Cerebellar nuclear complex (tissue), 1 donor: ENCODE measurements around the gene MACROD2.

Experiments used
- DNase-seq, 2 experiments: peaks; one replicate each; lab custom pipeline; 2025; lab: John Stamatoyannopoulos, UW

MACROD2 gene

GRCh38 chr20:15058841-15059240, 1063.5 kb downstream of the MACROD2 start:
- no peak for DNase-seq

- no peak for DNase-seq
Measured at GRCh38 chr20:15059438-15059837, 1064.1 kb downstream of the MACROD2 start.

DNA sequence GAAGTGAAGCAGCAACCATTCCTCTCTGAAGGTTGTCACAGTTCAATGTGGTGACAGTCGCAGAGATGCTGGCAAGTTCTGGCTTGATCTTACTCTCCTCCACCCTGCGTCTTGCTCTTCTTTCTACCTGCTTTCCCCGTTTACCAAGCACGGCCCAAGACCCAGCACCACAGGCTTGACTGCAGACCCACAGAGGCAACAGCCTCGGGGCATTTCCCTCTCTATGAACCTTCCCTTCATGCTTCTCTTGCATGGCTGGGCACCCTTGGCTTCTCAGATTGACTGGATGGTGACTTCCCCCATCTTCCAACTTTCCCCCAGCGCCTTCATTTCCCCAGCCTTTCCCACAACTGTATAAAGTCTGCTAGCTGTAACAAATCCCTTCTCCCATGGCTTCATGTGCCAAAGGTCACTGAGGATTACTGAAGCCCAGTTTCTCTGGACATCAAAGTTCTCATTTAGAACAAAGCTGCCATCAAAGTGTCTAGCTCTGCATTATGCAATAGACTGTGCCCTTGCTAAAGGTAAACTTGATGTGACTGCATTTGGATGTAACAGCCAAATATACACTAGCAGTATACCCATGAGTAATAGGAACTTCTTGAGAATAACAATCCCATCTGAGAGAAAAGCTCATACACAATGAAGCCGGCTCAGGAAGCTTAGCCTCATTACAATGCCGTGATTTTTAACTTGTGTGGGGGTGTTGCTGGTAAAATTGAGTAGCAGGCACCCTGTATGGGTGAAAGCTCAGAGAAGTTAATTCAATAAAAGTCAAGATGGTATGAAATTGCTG, 1065.1 kb downstream of the MACROD2 start:
- no peak for DNase-seq

- DNase-seq = no peak
Measured at GRCh38 chr20:15061061-15061430, 1065.7 kb downstream of the MACROD2 start.

- no peak for DNase-seq
Measured at GRCh38 chr20:15061955-15062354, 1066.6 kb downstream of the MACROD2 start.

GRCh38 chr20:15063081-15063480, 1067.8 kb downstream of the MACROD2 start:
- DNase-seq = no peak

- no peak for DNase-seq
Measured at GRCh38 chr20:15064741-15065140, 1069.4 kb downstream of the MACROD2 start.

DNA sequence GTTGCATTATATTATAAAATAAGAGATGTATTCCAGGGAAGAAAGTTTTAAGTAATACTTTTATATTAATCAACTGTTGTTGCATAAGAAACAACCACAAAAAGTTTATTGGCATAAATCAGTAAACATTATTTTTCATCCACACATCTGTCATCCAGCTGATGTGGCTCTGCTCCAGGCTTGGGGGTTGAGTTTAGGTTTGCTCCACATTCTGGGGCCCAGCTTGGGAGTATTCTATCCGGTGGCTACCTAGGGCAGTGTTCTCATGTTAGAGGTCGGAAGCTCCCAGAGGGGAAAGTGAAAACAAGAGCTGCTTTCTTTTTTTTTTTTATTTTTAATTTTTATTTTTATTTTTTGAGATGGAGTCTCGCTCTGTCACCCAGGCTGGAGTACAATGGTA, 1070.5 kb downstream of the MACROD2 start:
- DNase-seq = no peak

DNA sequence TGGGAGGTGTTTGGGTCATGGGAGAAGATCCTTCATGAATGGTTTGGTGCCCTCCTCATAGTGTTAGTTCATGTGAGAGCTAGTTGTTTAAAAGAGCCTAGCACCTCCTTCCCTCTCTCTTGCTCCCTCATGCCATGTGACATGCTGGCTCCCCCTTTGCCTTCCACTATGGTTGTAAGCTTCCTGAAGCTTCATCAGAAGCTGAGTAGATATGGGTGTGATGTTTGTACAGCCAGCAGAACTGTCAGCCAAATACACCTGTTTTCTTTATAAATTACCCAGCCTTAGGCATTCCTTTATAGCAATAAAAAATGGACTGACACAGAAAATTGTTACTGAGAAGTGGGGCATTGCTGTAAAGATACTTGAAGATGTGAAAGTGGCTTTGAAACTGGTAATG, 1073.2 kb downstream of the MACROD2 start:
- DNase-seq = no peak

DNA sequence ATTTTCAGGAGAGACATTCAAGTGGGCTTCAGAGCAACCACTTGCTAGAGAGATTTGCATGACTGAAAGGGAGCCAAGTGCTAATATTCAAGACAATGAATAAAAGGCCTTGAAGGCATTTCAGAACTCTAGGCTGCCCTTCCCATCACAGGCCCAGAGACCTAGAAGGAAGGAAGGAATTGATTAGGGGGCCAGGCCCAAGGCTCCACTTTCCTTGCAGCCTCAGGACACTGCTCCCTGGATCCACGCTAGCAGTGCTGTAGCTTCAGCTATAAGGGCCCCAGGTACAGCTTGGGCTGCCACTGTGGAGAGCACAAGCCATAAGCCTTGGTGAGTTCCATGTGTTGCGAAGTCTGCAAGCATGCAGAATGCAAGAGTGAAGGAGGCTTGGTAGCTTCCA, 1074.0 kb downstream of the MACROD2 start:
- no peak for DNase-seq

DNA sequence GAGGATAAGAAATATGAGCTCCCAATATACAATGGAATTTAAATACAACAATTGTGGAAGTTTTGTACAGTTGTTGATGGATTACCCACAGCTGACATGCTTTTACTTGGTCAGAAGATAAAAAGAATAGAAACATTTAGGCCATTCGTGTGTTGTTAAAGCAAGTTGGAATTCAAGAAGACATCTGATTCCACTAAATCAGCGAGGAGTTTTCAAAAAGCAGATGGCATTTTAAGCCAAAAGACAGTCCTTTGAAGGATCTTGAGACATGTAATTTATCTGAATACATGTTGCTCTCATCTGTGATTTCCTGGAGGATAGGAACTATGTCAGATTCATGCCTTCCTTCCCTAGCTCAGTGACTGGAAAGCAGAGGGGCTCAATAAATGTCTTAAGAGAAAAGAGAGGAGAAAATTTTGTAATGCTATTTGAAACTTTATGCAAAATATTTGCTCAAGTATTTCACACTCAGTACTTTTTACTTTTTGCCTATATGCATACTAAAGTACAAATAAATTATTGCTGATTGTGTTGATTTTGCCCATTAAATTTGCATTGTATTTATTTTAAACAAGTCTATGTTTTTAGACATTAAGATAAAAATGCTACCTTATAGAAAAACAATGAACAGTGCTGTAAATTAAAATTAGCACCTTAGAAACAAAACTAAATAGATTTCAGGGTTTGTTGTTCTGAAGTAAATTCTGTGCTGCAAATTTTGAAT, 1075.9 kb downstream of the MACROD2 start:
- no peak for DNase-seq

DNA sequence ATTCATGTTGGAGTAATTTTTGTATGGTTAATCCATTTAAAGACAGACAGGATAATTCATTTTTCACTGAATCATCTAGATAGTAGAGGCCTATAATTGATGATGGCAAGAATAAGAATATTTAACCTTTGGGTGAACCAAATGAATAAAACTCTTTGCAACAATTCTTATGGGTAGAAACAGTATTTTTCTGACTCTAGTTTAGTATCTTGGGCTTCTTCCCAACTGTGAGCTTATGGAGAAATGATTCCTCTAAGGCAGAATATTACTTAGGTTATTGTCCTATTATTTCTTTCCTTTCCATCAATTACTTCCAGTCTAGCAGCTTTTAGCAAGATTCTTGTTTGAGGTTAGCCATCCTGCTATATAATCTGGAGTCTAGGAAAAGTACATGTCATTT, 1077.0 kb downstream of the MACROD2 start:
- no peak for DNase-seq

- no peak for DNase-seq
Measured at GRCh38 chr20:15075586-15075985, 1080.3 kb downstream of the MACROD2 start.

- no peak for DNase-seq
Measured at GRCh38 chr20:15076785-15077184, 1081.5 kb downstream of the MACROD2 start.

DNA sequence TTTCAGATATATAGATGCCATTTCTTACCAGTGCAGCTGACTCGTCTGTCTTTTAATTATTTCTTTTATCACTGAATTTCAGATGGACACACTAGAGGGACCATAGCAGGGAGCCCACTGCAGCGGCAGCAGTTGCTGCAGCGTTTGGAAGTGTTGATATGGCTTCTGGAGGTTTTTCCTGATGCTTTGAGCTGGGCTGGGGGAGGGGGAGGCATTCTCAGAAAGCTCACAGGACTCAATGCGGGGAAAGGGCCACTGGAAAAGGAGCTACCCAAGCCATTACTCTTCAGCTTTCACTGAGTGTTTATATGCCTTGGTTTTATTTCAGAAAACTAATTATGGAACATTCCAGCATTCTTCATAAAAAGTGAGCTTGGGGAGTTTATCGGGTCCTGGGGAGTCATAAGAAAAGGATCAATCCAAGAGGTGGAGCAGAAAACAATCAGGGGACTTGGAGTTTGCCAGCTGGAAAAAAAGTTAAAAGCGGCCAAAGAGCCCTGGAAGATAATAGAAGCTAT, 1082.5 kb downstream of the MACROD2 start:
- no peak for DNase-seq

GRCh38 chr20:15079594-15080340, 1084.5 kb downstream of the MACROD2 start:
- DNase-seq = no peak

DNA sequence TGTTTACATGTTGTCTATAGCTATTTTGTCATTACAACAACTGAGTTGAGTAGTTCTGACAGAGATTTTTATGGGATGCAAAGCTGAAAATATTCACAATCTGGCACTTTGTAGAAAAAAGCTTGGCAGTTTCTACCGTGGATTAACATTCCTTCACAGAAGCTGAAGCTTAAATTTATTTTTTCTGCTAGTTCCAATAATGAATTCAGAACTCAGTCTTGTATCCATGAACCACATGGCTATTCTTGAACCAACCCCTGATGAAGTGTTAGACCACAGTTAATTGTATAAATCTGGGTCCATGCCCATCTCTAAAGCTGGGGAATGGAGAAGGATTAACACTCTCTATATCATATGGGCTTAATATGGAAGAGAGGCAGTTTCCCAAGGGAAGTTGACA, 1085.9 kb downstream of the MACROD2 start:
- no peak for DNase-seq

GRCh38 chr20:15091421-15092037, 1096.2 kb downstream of the MACROD2 start:
- no peak for DNase-seq

GRCh38 chr20:15098351-15098750, 1103.0 kb downstream of the MACROD2 start:
- DNase-seq = no peak

GRCh38 chr20:15099130-15099529, 1103.8 kb downstream of the MACROD2 start:
- DNase-seq = no peak

GRCh38 chr20:15100506-15101160, 1105.3 kb downstream of the MACROD2 start:
- DNase-seq = no peak

GRCh38 chr20:15107931-15108330, 1112.6 kb downstream of the MACROD2 start:
- no peak for DNase-seq
